ENCODE results near the gene DNAJB1. TPM values are rescaled to one million over a fixed set of nuclear protein-coding genes. Genes with fewer than 3 reads are reported as not detected.
A peak's percentile ranks its signal among the peaks of the same experiment; 100 is the strongest.

DNAJB1 gene
- polyA plus RNA-seq, 3 donors, result 97.2 to 119 (median 99.3) TPM

DNA sequence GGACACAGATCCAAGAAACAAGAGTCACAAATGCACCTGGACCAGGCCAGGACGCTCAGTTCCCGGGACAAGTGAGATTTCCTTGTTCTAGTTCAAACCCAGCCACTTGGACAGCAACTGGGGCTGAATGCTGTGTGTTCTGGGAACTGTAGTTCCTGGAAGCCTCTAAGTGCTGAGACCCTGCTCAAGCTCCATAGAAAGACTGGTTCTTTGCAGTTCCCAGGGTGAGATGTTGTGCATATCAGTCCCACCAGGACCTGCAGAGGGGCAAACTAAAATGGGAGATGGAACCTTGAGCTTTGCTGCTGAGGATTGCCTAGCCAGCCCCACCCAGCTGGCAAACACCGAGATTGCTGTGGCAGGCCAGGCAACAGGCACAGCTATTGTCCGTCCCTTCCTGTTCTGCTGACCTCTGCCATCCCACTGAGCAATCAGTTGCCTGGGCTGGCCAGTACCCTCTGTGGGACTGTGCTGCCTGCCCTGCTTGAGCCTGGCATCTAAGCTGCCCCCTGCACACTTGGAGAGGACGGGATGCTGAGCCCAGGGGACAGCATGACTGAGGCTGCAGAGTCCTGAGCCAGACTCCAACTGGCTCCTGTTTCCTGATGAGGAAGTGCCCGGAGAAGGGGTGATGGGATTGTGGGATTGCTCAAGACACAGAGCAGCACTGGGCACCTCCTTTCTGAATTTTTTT, 20.8 kb downstream of the DNAJB1 start:
- no peak for DNase-seq (ENCODE audit: low read depth in 3 of 3, low spot score in 2 of 3)

DNA sequence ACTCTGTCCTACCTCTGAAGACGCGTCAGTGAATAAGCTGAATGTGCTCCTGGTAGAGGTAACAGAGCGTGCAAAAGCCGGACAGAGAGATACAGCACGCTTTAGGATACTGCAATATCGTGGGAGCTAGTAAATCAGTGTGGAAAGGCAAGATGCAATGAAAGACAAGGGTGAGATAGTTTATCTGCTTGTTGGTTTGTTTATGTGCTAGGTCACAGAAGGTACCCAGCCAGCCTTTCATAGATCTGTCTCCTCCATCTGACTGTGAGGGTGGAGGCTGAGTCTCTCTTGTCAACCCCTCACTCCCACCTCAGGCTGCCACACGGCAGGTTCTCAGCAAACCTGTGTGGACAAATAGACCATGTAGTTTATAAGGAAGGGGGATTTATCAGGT, 21.4 kb downstream of the DNAJB1 start:
- no peak for DNase-seq (ENCODE audit: low read depth in 3 of 3, low spot score in 2 of 3)

DNA sequence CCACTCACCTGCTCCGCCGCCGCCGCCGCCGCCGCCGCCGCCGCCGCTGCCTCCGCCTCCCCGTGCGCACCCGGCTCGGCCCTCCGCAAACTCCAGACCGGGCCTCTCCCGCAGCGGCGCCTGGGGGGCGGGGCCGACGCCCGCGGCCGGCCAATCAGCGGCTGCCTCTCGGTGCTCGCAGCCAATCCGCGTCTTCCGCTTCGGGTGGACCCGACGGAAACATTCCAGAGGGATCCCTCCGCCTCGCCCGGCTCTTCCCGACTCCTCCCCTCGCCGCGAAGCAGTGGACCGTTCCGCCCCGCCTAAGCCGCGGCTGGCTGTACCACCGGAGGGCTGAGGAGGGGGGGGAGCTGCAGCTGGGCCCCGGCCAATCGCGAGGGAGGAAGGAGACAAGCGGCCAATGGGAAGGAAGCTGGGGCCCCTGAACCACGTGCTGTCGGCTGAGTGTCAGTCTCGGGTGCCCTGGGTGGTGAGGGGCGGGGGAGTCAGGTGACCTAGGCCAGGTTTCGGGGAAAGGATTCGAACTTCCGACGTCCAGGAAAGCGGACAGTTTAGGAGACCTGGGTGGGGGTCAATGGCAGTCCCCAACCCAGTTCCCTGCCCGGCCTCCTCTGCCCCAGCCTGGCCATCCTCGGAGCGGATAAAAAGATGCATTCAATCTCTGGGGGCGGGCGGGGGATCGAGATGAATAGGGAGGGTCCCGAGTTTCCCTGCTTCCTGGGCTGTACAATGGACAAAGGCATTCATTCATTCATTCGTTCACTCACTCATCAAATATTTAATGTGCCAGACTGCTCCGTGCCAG, 22.0 kb downstream of the DNAJB1 start, which contains the start of gene GIPC1:
Gene GIPC1 (minus strand): TSS at position 99 of the 805 bp plus-strand sequence. CDS start 13,151 bp downstream, outside the sequence.
- DNase-seq (ENCODE audit: low read depth in 3 of 3, low spot score in 2 of 3), result peak; percentile 92 to 97 (median 97)

DNA sequence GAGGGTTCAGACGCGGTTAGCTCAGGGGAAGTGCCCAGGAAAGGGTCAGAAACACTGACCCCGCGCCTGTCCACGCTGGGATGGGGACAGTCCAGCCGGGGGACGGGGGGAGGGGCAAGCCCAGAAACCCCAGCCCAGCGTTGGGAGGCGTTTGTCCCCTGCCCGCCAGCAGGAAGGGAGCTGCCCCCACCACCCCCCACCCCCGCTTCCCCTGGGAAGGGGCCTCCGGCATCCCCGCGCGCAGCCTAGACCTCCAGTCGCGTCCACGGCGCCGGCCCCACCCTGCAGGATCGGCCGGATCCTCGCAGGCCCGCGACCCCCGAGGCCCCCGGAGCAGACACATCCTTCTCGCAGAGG, 22.5 kb downstream of the DNAJB1 start:
- no peak for DNase-seq (ENCODE audit: low read depth in 3 of 3, low spot score in 2 of 3)

DNA sequence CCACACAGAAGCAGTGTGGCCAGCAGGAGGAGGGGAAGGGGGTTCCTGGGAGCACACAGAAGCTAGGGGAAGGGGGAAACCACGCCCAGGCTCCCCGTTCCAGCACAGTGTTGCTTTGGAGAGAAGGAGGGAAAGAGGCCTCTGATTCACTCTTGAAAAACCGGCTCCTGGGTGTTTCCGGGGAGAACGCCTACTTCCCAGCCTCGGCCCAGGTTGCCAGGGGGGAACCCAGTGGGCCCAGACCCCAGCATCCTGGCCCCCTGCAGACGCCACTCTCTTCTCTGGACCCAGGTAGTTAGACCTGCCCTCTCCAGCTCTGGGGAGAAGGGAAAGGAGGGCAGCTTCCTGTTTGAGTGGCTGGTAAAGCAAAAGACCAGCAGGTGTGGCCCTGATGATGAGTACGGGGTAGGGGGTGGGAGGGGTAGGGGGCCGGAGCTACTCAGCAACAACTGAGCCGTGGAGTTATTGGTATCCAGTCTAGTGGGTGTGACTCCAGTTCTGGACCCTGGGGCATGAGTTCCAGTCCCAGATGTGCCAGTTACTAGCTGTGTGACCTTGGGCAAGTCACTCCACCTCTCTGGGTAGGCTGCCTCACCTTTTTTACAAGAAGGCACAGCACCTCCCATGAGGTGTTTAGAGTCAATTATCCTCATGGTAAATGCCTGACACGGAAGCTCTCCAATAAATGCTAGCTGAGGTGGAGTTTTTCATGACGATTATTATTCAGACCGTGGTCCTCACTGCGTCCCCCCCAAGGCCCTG, 23.1 kb downstream of the DNAJB1 start:
- no peak for DNase-seq (ENCODE audit: low read depth in 3 of 3, low spot score in 2 of 3)

DNA sequence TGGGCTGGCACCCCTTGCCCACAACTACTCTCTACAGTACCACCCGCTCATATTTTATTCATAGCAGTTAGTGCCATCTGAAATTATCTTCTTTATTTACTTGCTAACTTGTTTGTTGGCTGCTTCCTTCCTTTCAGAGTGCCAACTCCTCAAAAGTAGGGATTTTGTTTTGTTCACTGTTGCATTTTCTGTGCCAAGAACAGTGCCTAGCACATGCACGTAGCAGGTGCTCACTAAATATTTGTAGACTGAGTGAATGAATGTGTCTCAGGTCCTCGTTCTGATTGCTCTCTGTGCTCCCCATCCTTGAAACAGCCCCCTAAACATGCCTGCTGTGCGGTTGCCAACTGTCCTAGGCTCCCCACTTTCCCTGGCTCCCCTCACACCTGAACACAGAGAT, 23.8 kb downstream of the DNAJB1 start:
- DNase-seq (ENCODE audit: low read depth in 3 of 3, low spot score in 2 of 3), result no peak

DNA sequence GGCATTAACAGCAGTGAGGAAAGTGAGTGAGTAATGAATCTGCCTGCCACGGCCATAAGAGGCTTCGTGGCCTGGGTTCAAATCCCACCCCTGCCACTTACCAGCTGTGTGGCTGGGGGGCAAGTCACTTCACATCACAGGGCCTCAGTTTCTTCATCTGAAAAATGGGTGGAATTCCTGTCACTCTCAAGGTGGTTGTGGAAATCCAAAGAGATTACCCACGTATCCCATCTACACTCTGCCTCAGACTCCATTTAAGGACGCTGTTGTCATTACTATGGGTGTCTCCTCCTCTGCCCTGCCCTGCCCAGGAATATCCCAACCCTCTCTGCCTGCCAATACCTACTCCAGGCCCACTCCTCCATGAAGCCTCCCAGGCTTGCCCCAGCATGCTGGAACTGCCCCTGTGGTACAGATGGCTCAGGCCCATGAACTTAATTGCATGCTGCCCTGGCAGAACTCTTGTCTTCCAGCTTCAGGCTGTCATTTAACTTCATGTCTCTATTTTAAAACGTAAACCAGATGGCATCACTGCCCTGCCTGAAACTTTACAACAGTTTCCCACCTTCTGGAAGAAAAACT, 25.4 kb downstream of the DNAJB1 start:
- no peak for DNase-seq (ENCODE audit: low read depth in 3 of 3, low spot score in 2 of 3)

DNA sequence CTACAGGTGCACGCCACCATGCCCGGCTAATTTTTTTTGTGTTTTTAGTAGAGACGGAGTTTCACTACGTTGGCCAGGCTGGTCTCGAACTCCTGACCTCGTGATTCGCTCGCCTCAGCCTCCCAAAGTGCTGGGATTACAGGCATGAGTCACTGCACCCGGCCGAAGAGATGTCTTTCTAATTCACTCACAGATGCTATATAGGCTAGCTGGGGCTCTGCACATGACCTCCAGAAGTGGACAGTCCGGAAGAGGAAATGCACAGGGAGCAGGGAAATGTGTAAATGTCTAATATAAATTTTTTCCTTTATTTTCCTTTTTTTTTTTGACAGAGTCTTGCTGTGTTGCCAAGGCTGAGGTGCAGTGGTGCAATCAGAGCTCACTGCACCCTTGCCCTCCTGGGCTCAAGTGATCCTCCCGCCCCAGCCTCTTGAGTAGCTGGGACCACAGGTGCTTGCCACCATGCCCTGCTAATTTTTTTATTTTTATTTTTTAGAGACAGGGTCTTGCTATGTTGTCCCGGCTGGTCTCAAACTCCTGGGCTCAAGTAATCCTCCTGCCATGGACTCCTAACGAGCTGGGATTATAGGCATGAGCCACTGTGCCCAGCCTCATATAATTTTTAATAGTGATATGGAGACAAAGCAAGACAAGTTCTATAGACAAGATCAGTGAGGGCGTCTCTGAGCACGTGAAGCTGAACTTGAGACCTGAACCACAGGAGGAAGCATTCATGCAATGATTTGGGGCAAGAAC, 30.6 kb downstream of the DNAJB1 start:
- no peak for DNase-seq (ENCODE audit: low read depth in 3 of 3, low spot score in 2 of 3)

DNA sequence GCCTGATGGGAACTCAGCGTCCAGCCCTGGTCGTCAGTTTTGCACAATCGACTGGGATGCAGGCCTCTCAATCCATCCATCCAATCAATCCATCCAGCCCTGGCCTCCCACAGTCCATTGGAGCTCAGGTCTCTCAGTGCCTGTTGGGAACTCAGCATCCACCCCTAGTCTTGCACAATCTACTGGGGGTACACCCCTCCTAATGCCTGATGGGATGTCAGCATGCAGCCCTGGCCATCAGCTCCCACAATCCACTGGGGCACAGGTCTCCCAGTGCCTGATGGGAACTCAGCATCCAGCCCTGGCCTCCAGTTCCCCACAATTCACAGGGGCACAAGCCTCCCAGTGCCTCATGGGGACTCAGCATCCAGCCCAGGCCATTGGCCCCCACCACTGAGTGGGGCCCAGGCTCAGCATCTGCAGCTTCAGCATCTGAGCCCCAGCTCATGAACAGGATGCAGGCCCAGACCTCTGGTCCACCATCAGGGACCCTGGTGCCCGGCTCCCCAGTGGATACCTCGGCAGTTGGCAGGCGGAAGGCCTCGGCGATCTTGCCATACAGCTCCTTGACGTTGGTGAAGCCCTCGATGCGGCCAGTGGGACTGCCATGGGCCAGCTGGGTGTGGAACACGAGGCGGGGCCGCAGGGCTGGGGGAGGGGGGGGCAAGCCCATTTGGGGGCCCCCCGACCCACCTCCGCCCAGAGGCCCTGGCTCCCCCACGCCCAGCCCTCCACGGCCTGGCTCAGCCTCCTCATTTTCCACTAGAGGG, 35.8 kb downstream of the DNAJB1 start:
- DNase-seq (ENCODE audit: low read depth in 3 of 3, low spot score in 2 of 3), result no peak

DNA sequence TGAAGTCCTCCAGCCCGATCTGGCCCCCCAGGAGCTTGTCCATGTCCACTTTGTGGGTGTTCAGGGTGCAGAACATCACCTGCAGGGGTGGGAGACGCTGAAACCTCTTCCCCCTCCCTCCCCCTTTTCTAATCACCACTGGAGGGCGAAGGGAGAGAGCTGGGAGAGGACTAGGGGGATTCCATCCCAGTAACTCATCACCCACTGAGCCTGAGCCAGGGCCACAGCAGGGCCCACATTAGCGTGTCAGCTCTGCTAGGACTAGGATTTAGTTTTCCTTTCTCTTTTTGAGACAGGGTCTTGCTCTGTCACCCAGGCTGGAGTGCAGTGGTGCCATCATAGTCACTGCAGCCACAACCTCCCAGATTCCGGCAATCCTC, 37.5 kb downstream of the DNAJB1 start:
- DNase-seq (ENCODE audit: low read depth in 3 of 3, low spot score in 2 of 3), result no peak

DNA sequence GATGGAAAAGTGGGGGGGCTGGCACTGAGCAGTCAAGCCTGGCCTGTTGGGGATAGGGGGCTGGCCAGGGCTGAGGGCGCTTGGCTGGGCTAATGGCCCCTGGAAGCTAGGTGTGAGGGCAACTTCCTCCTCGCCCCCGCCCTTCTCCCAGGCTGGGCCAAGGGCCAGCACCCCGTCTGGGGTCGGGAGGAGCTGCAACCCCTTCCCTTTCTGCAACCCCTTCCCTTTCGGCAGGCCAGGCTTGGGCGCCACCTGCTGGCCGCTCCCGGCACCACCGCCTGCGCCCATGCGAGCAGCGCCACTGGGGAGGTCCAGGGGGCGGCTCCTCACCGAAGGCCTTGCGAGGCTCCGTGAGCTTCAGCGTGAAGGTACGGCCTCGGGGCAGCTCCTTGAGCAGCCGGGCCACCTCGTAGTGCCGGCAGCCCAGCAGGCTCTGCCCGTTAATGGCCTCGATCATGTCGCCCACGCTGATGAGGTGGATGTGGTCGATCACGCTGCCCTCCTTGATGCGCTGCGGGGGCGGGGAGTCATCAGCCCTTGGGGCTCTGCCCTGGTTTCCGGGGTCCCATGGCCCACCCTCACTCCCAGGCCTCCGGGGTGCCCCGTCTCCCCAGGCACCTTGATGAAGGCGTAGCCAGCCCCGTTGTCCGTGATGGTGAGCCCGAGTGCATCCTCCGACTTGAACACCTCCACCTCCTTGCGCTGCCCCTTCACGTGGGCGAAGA, 38.1 kb downstream of the DNAJB1 start:
- no peak for DNase-seq (ENCODE audit: low read depth in 3 of 3, low spot score in 2 of 3)

DNA sequence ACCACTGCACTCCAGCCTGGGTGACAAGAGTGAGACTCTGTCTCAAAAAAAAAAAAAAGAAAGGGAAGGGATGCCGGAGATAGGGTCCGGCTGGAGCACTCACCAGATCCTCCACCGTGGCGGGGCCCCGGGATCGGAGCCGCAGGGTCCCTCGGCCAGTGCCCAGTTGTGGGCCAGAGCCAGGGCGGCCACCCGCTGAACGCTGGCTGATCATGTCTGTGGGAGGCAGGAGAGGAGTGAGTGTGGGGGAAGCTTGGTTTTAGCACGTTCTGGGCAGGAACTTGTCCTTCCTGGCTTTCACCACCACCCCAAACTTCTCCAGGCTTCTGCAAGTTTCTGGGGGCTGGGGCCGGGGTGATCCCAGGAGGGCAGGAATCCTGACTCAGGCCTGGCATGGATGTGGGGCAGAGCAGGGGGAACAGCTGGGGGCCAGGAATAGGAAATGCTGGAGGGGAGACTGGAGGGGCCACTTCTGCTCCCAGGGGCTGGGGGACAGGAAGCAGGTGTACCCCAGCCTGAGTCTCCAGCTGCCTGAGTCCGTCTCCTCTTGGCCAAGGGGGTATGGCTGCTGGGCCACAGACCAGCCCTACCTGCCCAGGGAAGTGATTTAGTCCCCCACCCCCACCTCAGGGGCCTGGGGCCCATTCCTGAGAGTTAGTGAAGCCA, 38.8 kb downstream of the DNAJB1 start:
- DNase-seq (ENCODE audit: low read depth in 3 of 3, low spot score in 2 of 3), result no peak

DNA sequence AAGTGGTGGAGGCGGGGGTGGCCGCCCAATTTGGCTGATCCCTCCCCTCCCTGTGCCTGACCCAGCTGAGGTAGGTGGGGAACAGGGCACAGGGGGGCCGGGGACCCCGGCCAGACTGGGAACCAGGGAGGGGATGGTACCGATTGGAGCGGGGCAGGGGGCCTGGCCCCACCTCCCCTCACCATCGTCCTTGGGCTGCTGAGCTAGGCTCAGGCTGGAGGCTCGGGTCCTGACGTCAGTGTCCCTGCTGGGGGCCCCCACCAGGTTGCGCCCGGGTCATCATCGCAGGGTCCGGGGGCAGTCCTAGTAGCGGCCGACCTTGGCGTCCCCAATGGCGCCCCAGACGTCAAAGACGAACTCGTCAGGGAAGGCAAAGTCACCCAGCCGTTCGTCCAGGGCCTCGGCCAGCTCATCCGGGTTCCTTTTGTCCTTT, 40.1 kb downstream of the DNAJB1 start:
- no peak for DNase-seq (ENCODE audit: low read depth in 3 of 3, low spot score in 2 of 3)

DNA sequence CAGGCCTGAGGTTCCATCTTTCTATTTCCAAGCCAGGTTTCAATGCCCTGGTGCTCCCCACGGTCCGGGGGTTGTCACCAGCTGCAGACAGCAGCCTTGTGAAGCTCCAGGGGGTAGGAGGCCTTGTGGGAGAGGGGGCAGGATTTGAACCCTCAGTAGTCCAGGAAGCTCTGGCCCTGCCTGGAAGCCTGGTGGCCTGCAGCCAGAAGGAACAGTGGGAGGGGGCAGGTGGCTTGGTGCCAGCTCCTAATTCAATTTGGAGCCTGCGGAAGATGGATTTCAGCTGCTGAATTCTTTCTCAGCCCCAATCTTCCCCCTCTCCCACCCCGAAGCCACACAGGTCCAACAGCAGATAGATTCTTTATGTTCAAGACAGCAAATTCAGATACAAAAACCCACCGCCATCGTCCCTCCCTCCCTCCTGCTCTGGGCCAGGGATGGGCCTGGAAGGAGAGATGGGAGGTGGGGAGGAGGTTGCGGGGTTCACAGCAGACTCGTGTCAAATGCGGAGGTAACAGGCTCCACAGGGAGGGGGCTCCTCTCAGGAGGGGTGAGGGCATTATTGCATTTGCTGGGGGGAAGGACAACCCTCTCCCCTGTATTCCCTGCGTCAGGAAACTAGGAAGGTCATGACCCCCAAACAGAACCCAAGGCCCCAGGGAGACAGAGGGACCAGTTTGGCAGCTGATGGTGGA, 40.6 kb downstream of the DNAJB1 start:
- peak in 1 of 3 donors; percentile 73 for DNase-seq (ENCODE audit: low read depth in 3 of 3, low spot score in 2 of 3)

DNA sequence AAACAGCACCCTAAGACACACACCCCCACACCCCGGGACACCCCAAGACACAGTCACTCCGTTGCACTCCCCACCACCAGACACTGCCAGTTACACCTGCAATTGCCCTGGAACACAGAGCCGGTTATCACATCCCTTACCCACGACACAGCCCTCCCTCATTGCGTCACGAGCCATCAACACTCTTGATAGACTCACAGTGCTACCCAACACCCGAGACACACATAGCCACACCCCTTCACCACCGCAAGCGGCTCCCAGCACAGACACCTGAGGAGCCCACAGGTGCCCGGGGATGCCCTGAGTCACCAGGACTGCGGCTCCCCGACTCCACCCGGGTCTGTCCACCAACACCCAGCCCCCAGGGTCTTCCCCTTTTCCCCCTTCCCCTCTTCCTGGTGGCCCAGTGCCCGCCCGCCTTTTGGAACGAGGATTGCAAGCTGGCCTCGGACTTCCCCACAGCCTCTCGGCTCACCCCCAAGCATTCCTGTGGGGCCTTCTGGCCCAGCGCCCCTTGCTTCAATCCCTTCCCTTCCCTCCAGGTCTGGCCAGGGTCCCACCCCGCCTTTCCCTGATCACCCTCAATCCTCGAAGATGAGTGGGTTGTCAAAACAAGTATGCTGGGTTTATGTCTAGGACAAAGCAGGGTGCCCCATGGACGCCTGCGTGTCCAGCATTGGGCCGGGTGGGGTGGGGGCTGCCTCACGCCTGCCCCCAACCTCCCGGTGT, 41.4 kb downstream of the DNAJB1 start:
- DNase-seq (ENCODE audit: low read depth in 3 of 3, low spot score in 2 of 3), result no peak

DNA sequence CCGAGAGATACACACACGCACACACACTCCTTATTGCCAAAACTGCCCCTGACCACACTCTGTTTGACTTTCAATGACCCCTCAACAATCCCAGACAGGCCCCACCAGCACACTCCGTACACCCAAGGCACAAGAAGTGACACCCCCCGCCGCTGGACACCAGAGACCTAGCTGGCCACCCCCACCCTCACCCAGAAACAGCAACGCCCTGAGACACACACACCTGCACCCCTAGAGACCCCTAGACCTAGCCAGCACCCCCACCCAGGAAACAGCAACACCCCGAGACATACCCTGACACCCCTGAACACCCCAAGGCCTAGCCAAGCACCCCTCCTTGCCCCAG, 41.9 kb downstream of the DNAJB1 start:
- DNase-seq (ENCODE audit: low read depth in 3 of 3, low spot score in 2 of 3), result no peak

Measured in right renal cortex interstitium (tissue), 3 donors.